GM19043 (cell line): ENCODE measurements around the gene DBR1.
A peak's percentile ranks its signal among the peaks of the same experiment; 100 is the strongest.

Source experiments
- ATAC-seq: cut with Tn5 transposase; IDR thresholded peaks from one replicate; pipeline ENCODE4 v1.9.1; 2021; ENCODE audit warnings: low read depth; ENCODE audit not compliant: unreplicated experiment

The DBR1 gene

GRCh38 chr3:138174421-138175131, at the start of gene DBR1:
DBR1 (minus strand) TSS chr3:138174921; CDS start chr3:138174795, 126 bp downstream.
- ATAC-seq: peak; percentile 88

DNA sequence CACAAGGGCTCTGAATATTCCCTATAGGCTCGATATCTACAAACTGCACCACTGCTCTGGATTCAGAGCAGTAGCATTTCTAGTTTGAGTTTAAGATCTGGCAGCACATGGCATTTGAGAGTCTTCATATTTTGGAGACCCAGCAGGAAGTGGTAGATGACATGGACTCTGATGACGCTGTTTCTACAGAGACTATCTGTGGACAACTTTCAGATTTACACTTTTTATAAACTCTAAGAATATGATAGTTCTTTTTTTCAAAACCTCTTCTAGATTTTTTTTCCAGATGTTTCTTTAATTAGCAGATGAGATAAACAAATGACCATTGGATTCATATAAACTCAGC, 48.2 kb upstream of the DBR1 start:
- no peak for ATAC-seq

GRCh38 chr3:138222131-138222941, 47.6 kb upstream of the DBR1 start:
- ATAC-seq: no peak

- ATAC-seq: no peak
These were observed 46.1 kb upstream of the DBR1 start for GRCh38 chr3:138220788-138221187.

GRCh38 chr3:138220242-138220641, 45.5 kb upstream of the DBR1 start:
- ATAC-seq: no peak

DNA sequence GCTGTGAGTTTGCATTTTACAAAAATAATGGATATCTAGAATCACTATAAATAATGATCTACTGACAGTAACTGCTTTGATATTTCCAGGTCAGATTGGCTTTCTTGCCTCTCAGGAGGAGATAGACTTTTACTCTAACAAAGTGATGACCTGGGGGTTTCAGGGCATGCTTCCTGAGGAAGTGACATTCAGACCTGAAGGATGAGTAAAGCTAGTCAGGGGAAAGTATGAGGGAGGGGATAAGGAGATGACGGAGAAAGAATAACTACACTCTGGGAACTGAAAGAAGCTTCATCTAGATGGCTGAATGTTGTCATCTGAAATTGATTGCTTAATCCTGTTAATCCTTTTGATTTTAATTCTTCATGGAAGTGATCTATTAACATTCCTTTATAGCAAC, 44.5 kb upstream of the DBR1 start:
- ATAC-seq: no peak

DNA sequence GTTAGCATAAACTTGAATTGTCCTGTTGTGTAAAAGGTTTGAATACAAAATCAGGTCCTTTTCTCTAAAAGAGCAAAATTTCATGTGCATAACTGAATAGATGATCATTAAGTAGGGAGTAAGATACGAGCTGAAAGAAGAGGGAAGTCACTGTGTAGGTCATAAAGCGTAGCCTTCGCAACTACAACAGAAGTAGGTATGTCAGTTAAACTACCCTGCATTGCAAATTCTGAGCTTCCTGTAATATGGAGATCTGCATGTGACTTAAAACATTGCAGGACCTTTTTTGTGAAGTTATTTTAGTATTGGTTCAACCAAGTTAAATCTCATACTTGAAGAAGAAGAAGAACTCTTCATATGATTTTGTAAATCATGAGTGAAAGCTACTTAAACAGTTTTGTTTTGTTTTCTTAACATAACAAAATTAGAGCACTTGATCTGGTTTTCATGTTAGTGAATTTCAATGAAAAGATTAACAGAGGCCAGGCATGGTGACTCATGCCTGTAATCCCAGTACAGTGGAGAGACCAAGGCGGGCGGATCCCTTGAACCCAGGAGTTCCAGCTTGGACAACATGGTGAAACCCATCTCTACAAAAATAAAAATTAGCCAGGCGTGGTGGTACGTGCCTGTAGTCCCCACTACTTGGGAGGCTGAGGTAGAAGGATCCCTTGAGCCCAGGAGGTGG, 38.8 kb upstream of the DBR1 start:
- no peak for ATAC-seq

DNA sequence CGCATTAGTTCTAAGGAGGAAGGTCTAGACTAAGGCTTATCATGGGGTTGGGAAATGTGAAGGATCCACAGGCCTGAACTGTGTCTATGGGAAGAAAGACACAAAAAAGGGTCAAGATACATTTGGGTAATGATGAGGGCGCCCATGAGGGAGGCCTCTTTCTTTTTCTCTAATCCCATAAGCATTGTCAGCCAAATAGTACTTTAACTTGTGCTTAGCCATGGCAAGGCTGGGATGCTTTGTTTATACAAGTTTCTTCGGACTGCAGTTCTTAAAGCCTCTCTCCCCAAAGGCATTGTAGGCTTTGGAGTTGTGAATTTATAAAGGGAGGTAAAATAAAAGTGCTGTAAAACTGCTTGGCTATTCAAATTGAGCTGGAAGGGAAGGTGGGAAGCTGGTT, 35.8 kb upstream of the DBR1 start:
- ATAC-seq: no peak

- ATAC-seq: no peak
These were observed 31.5 kb upstream of the DBR1 start for GRCh38 chr3:138206196-138206595.

DNA sequence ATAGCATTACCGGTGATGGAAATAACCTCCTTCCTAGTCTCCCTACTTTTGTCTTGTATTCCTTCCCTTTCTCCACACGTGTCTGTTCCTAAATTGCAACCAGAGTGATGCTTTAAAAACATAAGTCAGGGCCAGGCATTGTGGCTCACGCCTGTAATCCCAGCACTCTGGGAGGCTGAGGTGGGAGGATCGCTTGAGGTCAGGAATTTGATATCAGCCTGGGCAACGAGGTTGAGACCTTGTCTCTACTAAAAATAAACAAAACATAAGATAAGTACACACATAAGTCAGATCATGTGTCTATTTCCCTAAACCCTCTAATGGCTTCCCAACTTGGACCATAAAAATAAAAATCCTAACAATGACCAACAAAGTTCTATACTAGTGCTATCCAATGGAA, 30.8 kb upstream of the DBR1 start:
- no peak for ATAC-seq

GRCh38 chr3:138203938-138204337, 29.2 kb upstream of the DBR1 start:
- no peak for ATAC-seq

DNA sequence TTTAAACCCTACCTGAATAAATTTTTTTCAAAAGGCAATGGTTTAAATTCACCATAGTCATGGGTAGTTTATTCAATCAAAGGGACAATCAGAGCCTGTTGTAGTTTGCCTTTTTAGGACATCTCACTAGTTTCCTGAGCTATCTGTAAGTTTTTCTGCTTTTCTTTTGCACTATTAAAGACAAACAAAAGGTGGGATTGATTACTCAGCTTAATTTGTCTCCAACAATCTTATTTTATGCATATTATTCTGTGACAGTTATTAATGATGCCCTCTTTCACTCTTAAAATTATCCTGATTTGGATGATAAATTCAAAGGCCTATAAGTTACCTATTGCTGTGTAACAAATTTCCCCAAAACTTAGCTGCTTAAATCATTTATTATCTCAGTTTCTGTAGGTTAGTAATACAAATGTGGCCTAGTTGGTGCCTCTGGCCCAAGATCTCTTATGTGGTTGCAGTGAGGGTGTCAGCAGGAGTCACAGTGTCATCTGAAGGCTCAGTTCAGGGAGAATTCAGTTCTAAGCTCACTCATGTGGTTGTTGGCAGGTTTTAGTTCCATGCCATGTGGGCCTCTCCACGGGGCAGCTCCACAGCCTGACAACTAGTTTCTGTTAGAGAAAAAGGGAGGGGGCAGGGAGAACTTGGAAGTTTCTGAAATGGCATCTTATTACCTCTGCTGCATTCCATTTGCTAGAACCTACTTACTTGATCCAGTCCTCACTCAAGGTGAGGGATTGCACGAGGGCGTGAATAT, 28.4 kb upstream of the DBR1 start:
- no peak for ATAC-seq

DNA sequence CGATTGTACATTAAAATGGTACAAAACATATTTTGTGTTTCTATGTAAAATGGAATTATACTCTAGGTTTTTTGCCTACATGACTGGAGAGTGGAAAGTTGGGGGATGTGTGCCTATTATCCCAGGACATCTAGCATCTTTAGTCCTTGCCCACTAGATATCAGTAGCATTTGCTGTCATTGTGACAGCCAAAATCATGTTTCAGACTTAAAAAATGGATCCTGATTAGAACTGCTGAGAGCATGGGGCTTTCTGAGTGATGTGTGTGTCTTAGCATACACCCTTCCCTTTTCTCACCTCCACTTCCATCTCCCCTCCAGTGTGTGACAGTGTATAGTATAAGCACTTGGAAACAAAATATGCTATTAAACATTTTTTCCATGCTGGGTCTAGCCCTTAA, 25.7 kb upstream of the DBR1 start:
- no peak for ATAC-seq

GRCh38 chr3:138199851-138200250, 25.1 kb upstream of the DBR1 start:
- peak; percentile 47 for ATAC-seq

DNA sequence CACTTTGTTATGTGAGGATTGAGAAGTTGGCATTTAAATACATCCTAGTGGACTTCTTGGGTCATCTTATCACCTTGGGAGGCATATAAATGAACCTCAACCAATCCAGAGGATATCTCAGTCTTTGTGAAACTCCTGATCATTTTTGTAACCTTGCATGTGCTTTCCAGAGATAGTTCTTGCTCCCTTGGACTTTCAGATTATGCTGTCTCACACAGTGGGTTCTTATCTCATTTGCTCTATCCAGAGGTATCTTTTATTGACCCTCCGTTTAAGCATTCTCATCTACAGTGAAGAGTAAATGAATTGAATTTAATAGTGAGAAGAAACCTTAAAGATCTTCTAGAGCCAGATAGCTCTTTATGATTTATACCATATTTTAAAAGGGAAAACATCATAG, 22.8 kb upstream of the DBR1 start:
- no peak for ATAC-seq

DNA sequence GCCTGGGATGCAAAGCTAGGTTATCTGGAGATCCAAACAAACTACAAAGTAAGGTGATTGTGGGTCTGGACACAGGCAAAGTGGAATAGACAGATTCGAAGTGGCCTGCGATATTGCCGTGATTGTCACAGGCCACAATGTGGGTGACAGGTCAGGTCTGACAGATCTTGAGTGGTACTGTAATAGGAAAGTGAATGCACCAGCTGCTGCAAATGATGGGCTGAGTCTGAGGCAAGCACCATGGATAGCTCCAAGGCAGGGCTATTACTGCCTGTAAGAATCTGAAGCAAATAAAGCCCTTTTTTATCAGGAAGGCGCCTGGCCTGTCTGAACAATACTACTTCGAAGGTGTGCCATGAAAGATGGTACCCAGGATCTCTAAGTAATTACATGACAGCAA, 22.3 kb upstream of the DBR1 start:
- no peak for ATAC-seq

DNA sequence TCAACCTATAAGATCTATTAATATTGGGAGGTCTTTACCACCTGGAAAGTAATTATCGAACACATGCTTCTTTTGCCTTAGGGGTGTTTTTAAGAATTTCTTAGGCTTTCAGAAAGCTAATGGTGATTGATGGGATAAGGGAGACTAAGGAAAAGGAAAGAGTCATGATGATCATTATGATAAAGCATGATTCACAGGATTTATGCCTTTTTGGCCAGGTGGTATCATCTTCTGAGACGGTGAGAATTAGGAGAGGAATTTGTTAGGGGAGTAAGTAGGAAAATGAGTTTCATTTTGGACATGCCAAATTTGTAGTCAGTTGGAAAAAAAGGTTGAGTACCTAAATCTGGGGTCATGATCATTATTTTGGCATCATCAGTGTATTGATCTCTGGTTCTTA, 21.3 kb upstream of the DBR1 start:
- no peak for ATAC-seq

DNA sequence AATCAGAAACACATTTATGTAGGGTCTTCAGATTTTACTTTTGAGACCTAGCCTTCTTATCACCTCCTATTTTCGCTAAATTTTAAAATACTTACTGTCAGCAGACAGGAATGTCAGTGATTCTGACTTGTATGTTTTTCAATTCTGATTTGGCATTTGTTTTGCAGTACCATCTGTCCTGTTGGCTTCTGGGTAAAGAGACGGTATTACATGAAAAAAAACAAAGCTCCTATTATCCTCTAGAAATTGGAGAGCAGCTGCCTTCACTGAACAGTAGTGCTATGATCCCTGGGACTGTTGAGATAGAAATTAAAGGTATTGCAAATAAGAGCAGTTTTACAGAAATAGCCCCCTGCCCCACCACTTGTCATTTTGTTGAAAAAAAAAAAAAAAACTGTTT, 20.8 kb upstream of the DBR1 start:
- ATAC-seq: no peak

DNA sequence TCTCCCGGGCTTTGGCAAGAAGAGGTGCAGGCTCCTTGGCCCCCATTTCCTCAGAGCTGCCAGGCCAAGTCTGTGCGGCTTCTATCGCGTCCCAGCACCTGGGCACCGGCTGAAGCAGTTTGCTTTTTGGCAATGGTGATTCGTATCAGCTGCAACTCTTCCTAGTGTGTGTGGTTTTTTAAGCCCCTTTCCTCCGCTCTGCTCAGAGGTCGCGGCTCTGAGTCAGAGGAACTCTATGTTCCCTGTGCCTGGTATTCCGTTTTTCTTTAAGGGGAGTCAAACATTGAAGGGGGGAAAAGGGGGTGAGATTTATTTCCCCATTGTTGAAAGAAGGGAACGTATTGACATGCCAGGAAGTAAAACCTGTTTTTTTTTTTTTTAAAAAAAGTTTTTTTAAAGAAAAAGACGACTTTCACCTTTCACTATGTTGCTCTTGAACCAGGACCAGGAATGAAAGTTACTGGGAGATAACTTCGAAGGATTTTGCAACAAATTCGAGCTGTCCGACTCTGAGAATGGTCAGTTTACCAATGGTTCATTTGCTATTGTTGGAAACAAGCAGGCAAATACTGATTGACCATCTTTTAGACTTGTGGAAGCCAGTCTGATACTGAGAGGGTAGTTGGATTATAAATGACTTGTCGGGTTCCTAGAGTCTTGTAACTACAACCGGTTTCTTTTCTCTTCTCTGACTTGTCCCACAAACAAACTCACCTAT, 13.5 kb upstream of the DBR1 start:
- no peak for ATAC-seq

- peak; percentile 47 for ATAC-seq
These were observed 12.7 kb upstream of the DBR1 start, which contains the start of gene ARMC8 for GRCh38 chr3:138187296-138188012. ARMC8 (plus strand) TSS chr3:138187301; CDS start chr3:138187555, 254 bp downstream.
